Stimulated activated CD4-positive, alpha-beta T cell treated with anti-CD3 and anti-CD28 coated beads, Interleukin-15, amount 100 ng/mL, for 24 hours (primary cell): ENCODE results near the gene MYCBP2.
"Not testable (repeated sequence)": the region's sequence is repeated elsewhere in the genome, so short reads cannot be mapped to it uniquely, and the experiment has no call there.

Source experiments
- DNase-seq: peaks from one replicate; pipeline ENCODE4 v3.0.0-alpha.2; 2020

Gene MYCBP2, protein sequence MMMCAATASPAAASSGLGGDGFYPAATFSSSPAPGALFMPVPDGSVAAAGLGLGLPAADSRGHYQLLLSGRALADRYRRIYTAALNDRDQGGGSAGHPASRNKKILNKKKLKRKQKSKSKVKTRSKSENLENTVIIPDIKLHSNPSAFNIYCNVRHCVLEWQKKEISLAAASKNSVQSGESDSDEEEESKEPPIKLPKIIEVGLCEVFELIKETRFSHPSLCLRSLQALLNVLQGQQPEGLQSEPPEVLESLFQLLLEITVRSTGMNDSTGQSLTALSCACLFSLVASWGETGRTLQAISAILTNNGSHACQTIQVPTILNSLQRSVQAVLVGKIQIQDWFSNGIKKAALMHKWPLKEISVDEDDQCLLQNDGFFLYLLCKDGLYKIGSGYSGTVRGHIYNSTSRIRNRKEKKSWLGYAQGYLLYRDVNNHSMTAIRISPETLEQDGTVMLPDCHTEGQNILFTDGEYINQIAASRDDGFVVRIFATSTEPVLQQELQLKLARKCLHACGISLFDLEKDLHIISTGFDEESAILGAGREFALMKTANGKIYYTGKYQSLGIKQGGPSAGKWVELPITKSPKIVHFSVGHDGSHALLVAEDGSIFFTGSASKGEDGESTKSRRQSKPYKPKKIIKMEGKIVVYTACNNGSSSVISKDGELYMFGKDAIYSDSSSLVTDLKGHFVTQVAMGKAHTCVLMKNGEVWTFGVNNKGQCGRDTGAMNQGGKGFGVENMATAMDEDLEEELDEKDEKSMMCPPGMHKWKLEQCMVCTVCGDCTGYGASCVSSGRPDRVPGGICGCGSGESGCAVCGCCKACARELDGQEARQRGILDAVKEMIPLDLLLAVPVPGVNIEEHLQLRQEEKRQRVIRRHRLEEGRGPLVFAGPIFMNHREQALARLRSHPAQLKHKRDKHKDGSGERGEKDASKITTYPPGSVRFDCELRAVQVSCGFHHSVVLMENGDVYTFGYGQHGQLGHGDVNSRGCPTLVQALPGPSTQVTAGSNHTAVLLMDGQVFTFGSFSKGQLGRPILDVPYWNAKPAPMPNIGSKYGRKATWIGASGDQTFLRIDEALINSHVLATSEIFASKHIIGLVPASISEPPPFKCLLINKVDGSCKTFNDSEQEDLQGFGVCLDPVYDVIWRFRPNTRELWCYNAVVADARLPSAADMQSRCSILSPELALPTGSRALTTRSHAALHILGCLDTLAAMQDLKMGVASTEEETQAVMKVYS (N-terminal part only)

DNA sequence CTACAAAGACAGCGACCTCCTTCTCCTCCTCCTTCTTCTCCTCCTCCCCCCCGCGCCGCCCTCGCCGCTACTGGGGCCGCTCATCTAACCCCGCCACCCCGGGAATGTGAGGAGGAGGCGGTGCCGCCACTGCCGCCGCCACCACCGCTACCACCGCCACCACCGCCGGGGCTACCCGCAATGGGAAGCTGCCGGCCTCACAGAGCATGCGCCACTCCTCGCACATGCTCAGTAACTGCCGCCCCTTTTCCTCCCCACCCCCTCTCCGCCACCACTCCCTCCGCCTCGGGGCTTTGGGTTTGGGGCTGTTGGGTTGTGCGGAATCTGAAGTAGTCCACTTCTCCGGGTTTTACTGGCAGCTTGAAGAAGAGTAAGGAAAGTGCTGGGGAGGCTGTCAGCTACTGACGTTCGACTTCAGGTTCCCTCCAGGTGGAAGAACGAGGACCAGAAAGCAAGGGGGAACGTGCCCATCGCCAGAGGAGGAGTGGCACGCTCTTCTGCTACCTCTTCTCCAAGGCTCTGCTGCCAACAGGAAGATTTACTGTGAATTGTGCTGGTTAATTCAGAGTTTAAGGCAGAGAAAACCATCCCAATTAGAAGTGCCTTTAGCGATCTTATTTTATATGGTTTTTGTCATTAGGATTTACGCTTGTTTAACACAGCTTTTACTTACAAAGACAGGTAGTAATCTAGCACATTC, at the start of gene MYCBP2:
Gene MYCBP2 (minus strand): TSS at position 190 of the 700 bp plus-strand sequence. CDS start 319 bp downstream, outside the sequence.
- DNase-seq: peak; percentile 98

DNA sequence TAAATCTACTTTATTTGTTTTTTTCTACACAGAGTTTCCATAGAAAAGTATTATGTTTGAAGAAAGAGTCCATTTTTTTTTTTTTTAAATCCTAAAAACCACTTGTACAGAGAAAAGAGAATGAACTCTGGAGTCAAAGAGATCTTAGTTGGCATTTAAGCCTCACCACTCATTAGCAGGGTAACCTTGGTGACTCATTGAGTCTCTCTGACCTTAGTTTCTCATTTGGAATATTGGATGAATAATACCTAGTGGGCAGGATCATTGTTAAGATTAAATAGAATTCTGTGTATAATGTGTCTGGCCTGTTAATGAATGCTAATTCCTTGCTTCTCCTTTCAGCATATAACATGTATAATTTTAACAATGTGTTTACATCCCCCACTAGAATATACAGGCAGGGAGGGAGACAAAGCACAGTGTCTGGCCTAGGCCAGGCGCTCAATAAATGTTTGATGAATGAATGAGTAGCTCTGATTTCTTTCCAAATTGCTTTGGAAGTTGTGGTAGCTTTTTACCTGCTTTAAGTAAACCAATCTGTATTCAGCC, 48.7 kb upstream of the MYCBP2 start:
- DNase-seq: no peak

DNA sequence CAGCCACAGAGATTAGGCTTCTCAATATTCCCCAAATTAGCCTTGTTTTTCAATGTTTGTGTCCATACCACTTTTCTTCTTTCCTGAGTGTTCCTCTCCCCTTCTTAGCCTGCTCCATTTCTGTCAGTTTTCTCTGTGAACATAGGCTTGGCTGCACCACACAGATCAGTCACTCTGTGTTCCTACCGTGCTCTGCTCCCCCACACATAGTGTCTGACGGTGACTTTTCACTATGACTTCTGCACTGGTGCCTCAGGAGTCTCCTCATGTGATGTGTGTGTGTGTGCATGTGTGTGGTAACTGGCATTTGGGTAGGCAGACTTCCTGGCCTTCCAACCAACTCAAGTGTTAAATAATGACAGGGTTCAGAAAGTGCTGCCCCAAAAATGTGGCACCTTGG, 47.9 kb upstream of the MYCBP2 start:
- no peak for DNase-seq

DNA sequence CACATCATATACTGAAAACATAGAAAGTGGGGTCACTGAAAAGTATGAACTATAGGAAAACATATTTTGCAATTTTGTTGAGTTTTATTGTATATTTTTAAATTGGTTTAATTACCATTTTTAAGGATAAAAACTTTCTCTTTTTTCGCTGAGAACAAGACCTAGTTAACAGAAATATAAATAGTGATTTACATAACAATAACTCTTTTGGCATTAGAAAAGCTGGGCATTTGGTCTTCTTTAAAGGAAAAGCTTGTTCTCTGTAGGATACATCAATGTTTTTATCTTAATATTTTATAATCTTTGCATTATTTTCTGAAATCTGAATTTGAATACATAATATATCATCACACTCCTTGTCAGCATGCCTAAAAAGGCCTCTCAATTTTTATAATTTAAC, 47.4 kb upstream of the MYCBP2 start:
- DNase-seq: no peak

DNA sequence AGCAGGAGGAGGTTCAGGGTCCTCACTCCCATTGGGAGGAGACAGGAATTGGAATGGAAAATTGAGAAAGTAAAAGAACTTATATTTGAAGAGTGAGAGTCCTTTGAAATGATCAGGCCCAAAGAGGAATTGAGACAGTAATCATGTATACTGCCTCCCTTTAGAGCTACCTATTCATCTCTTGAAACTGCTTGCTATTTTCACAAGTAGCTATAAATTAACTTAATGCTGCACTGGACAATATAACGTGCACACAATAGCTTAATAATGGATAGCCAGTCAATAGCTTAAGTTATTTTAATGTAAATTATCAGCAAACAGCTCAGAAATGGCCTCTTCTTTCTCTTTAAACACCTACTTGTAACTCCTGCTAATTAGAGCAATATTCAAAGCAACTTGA, 46.6 kb upstream of the MYCBP2 start:
- no peak for DNase-seq

DNA sequence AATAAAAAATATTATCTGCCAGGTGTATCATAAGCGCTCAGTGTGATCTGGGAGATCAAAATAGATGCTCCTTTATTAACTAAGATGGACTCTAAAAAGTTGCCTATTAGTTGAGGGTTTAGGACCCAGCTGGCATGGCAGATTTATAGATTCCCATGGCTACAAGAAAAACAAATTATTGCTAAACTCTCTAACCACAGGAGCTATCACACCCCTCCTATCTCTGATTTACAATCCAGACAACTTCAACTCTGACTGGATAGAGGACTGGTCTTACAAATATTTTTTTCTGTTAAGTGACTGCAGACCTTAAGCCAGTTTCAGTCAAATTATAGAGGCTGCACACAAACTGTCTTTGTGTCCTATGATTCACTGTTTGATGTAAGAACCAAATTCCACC, 45.4 kb upstream of the MYCBP2 start:
- no peak for DNase-seq

DNA sequence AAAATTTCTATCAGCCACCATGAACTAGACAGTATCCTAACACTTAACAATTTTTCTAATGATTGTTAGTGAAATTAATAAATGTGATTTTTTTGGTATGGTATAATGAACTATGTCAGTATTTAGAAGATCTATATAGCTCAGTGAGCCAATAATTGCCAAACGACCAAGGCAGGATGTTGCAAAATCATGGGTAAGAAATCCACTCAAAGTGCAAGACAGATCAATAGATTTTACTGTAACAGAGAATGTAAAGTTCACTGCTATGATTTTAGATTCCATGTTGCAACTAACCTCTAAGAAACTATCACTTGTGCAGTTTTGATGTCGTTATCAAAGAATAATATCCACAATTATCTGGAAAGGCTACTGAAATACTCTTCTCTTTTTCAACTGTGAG, 44.0 kb upstream of the MYCBP2 start:
- no peak for DNase-seq

DNA sequence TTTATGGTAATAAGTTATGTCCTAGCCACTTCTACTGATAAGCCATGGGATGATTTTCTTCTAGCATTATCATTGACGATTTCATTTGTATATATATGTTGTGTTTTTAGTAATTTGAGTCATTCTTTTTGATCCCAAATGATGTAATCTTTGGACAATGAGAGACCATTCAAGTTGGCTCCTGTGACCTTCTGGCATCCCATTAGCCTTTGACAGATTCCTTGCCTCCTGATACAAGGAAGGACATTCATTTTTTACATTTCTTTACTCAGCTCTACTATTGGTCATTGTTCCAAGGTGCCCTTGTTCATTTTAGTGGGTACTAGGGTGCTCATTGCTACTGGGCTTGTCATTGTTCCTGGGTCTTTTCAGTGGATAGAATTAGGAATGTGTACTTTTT, 35.3 kb upstream of the MYCBP2 start:
- DNase-seq: no peak

DNA sequence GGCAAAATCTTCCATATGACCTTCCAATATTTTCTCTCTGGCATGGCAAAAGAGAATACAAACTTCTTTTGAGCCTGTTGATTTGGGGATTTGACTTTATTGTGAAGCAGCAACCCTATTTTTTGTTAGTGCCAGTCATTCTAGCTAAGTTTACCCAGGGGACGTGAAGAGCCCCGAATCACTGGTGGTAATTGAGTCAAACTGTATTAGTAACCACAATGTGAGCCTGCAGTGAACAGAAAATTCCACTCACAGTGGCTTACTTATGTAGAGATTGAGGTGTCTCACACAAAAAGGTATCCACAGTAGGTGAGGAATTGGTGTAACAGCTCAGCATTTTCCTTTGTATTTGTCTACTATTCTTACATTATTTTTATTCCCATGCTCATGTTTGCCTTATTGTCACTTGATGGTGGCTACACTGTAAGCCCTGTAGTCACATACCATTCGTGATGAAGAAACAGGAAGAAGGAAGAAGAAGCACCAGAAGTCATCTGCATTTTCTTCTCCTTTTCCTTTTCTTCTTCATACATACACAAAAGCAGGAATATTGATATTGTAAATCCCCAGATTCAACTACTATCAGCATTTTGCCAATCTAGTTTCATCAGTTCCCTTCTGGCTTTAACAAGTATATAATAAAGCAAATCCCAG, 33.3 kb upstream of the MYCBP2 start:
- DNase-seq: no peak

DNA sequence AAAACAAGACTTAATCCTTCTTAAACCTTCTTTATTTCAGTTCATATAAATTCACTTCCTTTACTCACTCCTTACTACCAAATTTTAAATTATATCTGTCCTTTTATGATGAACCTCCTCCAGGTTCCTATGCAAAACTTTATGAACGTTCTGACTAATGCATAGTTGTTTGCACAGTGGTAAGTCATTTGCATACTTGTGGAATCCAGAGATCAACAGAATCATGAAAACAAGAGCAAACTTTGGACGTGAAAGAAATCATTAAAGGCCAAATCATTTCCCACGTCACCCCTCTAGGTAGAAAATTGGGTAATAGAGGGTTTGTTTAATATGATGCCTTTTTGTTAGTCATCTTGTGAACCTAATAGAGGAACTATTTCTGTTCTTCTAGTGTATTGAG, 32.3 kb upstream of the MYCBP2 start:
- DNase-seq: no peak

DNA sequence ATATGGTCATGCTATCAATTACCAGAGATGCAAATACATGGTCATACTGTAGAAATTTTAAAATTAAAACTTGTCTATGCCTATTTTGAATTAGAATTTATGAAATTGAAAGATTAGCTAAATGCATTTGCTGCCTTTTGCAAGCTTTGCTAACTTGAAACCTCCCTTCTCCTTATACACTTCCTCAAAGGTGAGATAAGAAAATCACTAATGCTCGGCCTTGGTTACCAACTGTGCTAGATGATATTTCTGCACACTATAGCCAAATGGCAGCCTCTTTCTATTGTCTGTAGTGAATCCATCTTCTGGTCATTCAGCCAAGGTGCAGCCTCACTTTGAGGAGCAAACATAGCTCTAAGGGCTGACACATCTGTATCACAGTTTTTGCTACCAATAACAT, 31.1 kb upstream of the MYCBP2 start:
- no peak for DNase-seq

DNA sequence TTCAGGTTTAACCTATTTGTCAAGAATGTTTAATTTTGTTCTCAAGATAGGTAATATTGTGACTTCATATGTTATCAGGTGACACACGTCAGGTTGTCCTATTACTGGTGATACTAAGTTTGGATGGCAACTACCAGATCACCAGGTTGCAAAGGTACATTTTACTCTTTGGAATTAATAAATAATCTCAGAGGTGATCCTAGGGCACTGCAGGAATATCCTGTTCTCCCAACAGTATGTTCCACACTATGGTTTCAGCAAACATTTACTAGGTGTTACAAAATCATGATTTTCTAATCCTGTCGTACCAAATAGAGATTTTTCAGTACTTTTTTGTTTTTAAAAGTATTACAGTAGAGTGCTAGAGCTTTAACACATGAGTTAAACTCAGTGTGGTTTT, 29.3 kb upstream of the MYCBP2 start:
- DNase-seq: no peak

DNA sequence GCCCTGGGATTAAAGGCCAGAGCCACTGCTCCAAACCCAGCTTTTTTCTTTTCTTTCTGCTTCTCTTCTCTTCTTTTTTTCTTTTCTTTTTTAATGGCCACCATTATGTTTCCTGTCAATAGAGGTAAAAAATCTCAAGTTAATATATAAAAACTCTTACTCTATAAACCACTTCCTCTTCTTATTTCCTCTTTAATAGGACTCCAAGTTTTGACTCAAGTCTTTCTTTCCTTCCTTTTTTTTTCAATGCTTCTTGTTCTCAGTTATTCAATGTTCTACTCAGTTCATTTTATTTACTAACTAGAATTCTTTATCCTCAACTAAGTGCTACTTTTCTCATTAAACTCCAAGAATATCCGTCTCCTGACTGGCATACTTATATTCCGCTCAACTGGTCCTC, 27.1 kb upstream of the MYCBP2 start:
- DNase-seq: no peak

DNA sequence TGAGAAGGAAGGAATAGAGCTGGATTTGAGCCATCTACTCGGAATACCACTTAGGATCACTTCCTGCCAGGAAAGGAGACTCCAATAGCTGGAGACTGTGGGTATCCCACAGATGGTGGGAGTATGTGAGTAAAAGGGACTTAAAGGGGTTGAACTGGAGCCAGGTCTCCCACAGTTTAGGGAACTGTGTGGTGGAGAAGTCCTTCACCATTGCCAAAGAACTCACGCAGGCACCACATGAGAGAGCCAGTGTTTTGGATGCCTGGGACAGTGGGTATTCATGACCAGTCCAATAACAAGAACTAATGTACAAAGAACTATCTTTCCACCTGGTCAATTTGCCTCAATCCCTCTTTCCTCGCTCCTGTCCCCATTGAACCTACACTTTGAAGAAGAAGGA, 24.4 kb upstream of the MYCBP2 start:
- DNase-seq: no peak

DNA sequence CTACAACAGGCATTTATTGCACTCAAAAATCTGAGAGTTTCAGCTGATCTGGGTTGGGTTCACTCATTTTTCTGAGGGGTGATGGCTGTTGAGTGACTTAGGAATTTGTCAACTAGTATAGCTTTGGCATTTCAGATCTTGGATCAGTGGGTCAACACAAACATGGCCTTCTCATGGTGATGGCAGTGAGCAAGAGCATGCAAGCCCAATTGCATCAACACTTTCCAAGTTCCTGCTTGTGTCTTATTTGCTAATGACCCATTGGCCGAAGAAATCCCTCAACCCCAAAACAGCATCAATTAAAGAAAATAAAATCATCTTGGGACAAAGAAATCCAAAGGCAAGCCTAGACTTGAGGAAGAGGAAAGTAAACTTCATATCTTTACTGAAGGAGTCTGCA, 23.9 kb upstream of the MYCBP2 start:
- no peak for DNase-seq

DNA sequence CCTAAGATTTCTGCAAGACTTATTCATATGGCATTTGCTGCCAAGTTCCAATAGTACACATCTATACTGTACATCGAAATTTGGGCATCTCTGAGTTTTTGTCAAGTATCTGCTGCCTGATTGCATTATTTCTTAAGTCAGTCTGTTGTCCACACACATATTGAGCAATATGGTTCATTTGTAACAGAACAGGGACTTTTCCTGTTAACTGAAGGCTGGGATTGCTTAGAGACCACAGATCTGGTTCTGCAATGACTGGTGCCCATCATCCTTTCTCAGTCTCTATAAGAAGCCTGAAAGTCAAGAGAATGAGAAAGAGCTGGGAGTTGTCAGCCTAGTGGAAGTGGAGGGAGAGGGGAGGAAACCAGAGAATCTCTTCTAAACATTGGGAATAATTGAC, 22.5 kb upstream of the MYCBP2 start:
- DNase-seq: no peak

DNA sequence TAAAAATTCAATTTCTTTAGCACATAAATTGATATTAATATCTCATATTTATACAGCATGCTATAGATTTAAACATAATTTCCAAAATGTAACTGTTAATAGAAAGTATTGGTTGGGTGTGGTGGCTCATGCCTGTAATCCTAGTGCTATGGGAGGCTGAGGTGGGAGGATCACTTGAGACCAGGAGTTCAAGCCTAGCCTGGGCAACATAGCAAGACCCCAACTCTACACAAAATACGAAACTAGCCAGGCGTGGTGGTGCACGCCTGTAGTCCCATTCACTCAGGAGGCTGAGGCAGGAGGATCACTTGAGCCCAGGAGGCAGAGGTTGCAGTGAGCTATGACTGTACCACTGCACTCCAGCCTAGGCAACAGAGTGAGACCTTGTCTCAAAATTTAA, 20.5 kb upstream of the MYCBP2 start:
- DNase-seq: not testable (repeated sequence)

DNA sequence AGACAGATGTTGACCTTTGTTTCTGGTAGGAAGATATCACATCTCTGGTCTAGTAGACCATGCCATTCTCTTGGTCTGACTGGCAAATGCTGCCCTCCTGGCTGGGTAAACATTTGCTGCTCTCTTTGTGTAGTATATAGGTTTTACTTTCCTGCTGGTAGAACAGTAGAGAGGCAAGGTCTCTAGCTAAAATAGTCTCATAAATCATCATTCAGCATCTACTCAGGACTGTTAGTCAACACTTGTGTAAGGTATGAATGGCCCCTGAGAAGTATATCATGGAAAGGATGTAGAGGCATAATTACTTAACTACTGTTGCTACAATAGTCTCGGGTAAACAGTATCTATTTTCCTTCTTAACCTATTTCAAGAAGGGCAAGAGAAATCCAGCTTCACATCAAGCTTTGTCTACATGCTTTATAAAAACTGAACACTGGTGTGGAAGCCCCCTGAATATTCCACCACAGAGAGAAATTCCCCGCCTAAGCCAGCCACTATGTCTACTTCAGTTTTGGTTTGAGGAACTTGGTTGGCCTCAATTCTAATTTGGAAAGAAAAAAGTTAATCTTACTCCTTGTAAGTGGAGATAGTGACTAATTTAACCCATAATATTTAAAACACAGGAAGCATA, 18.4 kb upstream of the MYCBP2 start:
- peak; percentile 34 for DNase-seq

DNA sequence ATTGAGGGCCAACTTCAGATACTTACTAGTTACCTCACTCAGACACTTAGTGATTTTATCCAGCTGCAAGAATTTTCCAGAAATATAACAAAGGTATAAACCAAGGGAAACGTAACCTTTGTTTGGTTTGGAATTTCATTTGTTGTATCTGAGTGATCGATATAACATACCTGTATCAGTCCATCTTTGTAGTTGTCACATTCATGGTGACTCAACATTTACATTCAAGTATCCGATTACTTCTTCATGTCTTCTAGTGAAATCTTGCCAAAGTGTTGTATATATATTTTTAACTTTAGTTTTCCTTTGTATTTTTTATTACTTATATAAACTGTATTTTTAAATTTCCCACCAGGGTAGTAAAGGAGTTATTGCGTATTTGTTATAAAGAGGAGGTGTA, 16.9 kb upstream of the MYCBP2 start:
- no peak for DNase-seq

DNA sequence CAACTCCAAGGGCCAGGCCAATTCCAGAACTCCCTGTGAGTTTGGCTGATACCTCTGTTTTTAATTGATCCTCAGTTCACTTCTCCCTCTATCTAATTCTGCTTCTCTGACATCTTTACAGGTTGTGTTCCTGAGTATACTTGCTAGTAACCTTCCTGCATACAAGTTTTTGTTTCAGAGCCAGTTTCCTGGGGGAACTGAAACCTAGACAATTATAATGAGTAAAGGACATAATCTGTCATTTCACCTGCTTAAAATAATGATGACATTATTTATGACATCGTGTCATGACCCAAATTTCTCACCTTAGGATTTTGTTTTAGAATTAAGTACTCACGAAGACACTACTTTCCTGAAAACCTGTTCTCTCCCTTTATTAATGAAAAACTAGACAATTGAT, 12.5 kb upstream of the MYCBP2 start:
- no peak for DNase-seq

DNA sequence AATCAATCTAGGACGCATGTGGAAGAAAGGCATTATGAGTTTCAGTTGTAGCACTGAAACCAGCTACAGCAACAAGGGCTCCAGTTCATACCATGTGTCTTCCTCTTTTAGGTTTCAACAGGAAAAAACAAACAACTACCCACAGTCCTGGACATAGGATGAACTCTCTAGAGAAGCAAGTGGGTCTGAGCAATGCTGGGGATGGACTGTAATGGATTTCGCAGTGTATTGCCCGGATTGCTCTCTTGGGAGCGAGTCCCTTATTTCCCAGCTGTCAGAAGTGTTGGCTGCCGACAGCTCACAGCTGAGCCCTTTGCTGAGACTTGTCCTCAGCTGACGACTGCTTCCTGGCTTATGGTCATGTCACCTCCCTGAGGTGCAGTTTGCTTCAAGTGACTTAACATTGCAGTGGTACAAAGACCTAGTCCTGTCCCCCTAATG, 12.1 kb upstream of the MYCBP2 start:
- DNase-seq: no peak
